ENCODE measurements around the gene EPS8L3. TPM values are rescaled to one million over a fixed set of nuclear protein-coding genes. Genes with fewer than 3 reads are reported as not detected.
"Not testable (repeated sequence)": the region's sequence is repeated elsewhere in the genome, so short reads cannot be mapped to it uniquely, and the experiment has no call there.

The EPS8L3 gene
- total RNA-seq, 3 donors from 2014 or later (not counting 1 experiment from before 2014, with no cell fraction given) = 0.47 TPM; not detected in 2

GRCh38 chr1:109704173-109704572 lies 59.5 kb downstream of the EPS8L3 start:
- DNase-seq = no peak
- Histone ChIP-seq H3K4me3 (ENCODE audit: low read length) (no peak overlapping the region), H3K36me3 (ENCODE audit: control insufficient read depth, insufficient read depth, low read length) (no peaks in the 10 kb centered on the region), H3K4me1 (ENCODE audit: control insufficient read depth, insufficient read depth, low read length) (no peaks in the 10 kb centered on the region), H3K27ac (ENCODE audit: low read length) (no peak overlapping the region), H3K27me3 (ENCODE audit: control insufficient read depth, insufficient read depth, low read length) (no peaks in the 10 kb centered on the region), H3K9me3 (ENCODE audit: control insufficient read depth, insufficient read depth, low read length) (peaks cover 11% of the 10 kb centered on the region)
- Mint-ChIP-seq H3K4me3 (no peak overlapping the region), H3K9me3 (peaks cover 11 to 12% of the 10 kb centered on the region in 2 donors), H3K4me1 (no peaks in the 10 kb centered on the region), H3K27me3 (ENCODE audit: low read depth in 2 of 2) (no peaks in the 10 kb centered on the region), H3K27ac (no peak overlapping the region), H3K36me3 (peaks cover 9% of the 10 kb centered on the region)
- WGBS (ENCODE audit: insufficient coverage) = 77% methylated on average over 8 of the region's 8 CpGs
- intact Hi-C loops (cut with micrococcal nuclease) = no loop called here
- no peak for ATAC-seq
- no peak for TF ChIP-seq CTCF (IDR thresholded peaks at IDR 0.05)

- H3K4me1 ChIP-seq (ENCODE audit: control insufficient read depth, insufficient read depth, low read length); ATAC-seq; H3K4me3 Mint-ChIP-seq; H3K27ac Mint-ChIP-seq; H3K36me3 ChIP-seq (ENCODE audit: control insufficient read depth, insufficient read depth, low read length); H3K27ac ChIP-seq (ENCODE audit: low read length); H3K4me1 Mint-ChIP-seq; H3K27me3 Mint-ChIP-seq (ENCODE audit: low read depth in 2 of 2); H3K9me3 Mint-ChIP-seq; intact Hi-C loops (cut with micrococcal nuclease); DNase-seq; H3K27me3 ChIP-seq (ENCODE audit: control insufficient read depth, insufficient read depth, low read length); H3K36me3 Mint-ChIP-seq; H3K4me3 ChIP-seq (ENCODE audit: low read length); H3K9me3 ChIP-seq (ENCODE audit: control insufficient read depth, insufficient read depth, low read length): not testable (repeated sequence)
- WGBS (ENCODE audit: insufficient coverage) = 74% methylated on average over 3 of the region's 3 CpGs
These were observed 60.8 kb downstream of the EPS8L3 start for GRCh38 chr1:109702940-109703339.

Other genes with a start within 250 kb of the EPS8L3 start
- gene GPR61, start 224.1 kb downstream of the EPS8L3 start, total RNA-seq = under 1 TPM in 2 of 3 donors, not detected in 1; 0.75 to 0.91 TPM
- gene GNAI3, start 215.3 kb downstream of the EPS8L3 start, total RNA-seq = 1 to 10 TPM; 6.1 to 7.6 (median 6.9) TPM
- gene GNAT2, start 144.3 kb downstream of the EPS8L3 start, total RNA-seq = not detected
- 100 to 1,000 TPM; 200 to 271 (median 243) TPM for gene AMPD2, start 144.1 kb downstream of the EPS8L3 start, total RNA-seq
- 10 to 100 TPM; 20.5 to 48.8 (median 47.1) TPM for gene GSTM4, start 107.8 kb downstream of the EPS8L3 start, total RNA-seq
- 100 to 1,000 TPM; 142 to 315 (median 205) TPM for gene GSTM2, start 95.9 kb downstream of the EPS8L3 start, total RNA-seq
- 10 to 100 TPM in 2 of 3 donors, not detected in 1; 31.9 to 34.7 TPM for gene GSTM1, start 76.1 kb downstream of the EPS8L3 start, total RNA-seq
- gene GSTM5, start 51.7 kb downstream of the EPS8L3 start, total RNA-seq = under 1 TPM in 2 of 3 donors, not detected in 1; 0.07 to 0.35 TPM
- gene GSTM3, start 22.9 kb downstream of the EPS8L3 start, total RNA-seq = 1 to 10 TPM; 1.7 to 3.0 (median 3.0) TPM
- 10 to 100 TPM in 1 of 3 donors, 1 to 10 TPM in 2; 2.1 to 57.9 (median 3.7) TPM for gene CSF1, start 146.9 kb upstream of the EPS8L3 start, total RNA-seq
- gene AHCYL1, start 220.8 kb upstream of the EPS8L3 start, total RNA-seq = 10 to 100 TPM; 23.3 to 30.0 (median 29.1) TPM

Data from natural killer cell (primary cell).